H9 (cell line): Measurements from ENCODE around the gene ENPP1. TPM values are rescaled to one million over a fixed set of nuclear protein-coding genes. Genes with fewer than 3 reads are reported as not detected.

Experiments used
- DNase-seq: peaks from one replicate; pipeline ENCODE4 v3.0.0-alpha.2; 2017
- H2AFZ ChIP-seq: one replicate; pipeline ENCODE4 v1.6.1; 2013; ENCODE audit warnings: mild to moderate bottlenecking, low read length, control low read depth, moderate library complexity
- H2AK5ac ChIP-seq: 2 replicates; pipeline ENCODE4 v1.6.1; 2013; ENCODE audit warnings: low read length, control low read depth, mixed read lengths; ENCODE audit not compliant: insufficient read length
- H2BK120ac ChIP-seq: one replicate; pipeline ENCODE4 v1.6.1; 2013; ENCODE audit warnings: low read depth, mild to moderate bottlenecking, low read length, control low read depth, inconsistent platforms; ENCODE audit not compliant: poor library complexity, severe bottlenecking
- H2BK12ac ChIP-seq: 2 replicates; pipeline ENCODE4 v1.6.1; 2013; ENCODE audit warnings: low read length, control low read depth, mixed read lengths, low read depth; ENCODE audit not compliant: insufficient read length
- H2BK15ac ChIP-seq: 2 replicates; pipeline ENCODE4 v1.6.1; 2013; ENCODE audit warnings: low read depth, low read length, control low read depth
- H2BK20ac ChIP-seq: one replicate; pipeline ENCODE4 v1.6.1; 2013; ENCODE audit warnings: low read depth, mild to moderate bottlenecking, low read length, control low read depth, inconsistent platforms; ENCODE audit not compliant: poor library complexity, severe bottlenecking
- H2BK5ac ChIP-seq: 2 replicates; pipeline ENCODE4 v1.6.1; 2013; ENCODE audit warnings: low read length, control low read depth, mixed read lengths; ENCODE audit not compliant: insufficient read length
- H3K14ac ChIP-seq: 2 replicates; pipeline ENCODE4 v1.6.1; 2013; ENCODE audit warnings: low read length, control low read depth; ENCODE audit not compliant: insufficient read depth
- H3K18ac ChIP-seq: 2 replicates; pipeline ENCODE4 v1.6.1; 2013; ENCODE audit warnings: low read depth, mild to moderate bottlenecking, mixed read lengths, low read length, control low read depth; ENCODE audit not compliant: insufficient read length
- H3K23ac ChIP-seq: 2 replicates; pipeline ENCODE4 v1.6.1; 2013; ENCODE audit warnings: low read length, control low read depth, mixed read lengths, low read depth; ENCODE audit not compliant: insufficient read length
- H3K23me2 ChIP-seq: 2 replicates; pipeline ENCODE4 v1.6.1; 2013; ENCODE audit warnings: low read depth, mild to moderate bottlenecking, mixed read lengths, low read length, control low read depth; ENCODE audit not compliant: insufficient read length, poor library complexity, severe bottlenecking
- H3K27ac ChIP-seq: 2 replicates; pipeline ENCODE4 v1.5.1; 2013; ENCODE audit warnings: low read length, control low read depth, mixed read lengths, low read depth; ENCODE audit not compliant: insufficient read length
- H3K27me3 ChIP-seq: 2 replicates; pipeline ENCODE4 v1.6.1; 2013; ENCODE audit warnings: low read length, control low read depth, inconsistent platforms; ENCODE audit not compliant: insufficient read depth
- H3K4ac ChIP-seq: 2 replicates; pipeline ENCODE4 v1.6.1; 2013; ENCODE audit warnings: low read depth, mild to moderate bottlenecking, control low read depth, inconsistent platforms, low read length, moderate library complexity
- H3K4me1 ChIP-seq: 2 replicates; pipeline ENCODE4 v1.6.1; 2013; ENCODE audit warnings: low read length, control low read depth, inconsistent platforms; ENCODE audit not compliant: insufficient read depth
- H3K4me2 ChIP-seq: 2 replicates; pipeline ENCODE4 v1.6.1; 2013; ENCODE audit warnings: low read length, control low read depth, mixed read lengths; ENCODE audit not compliant: insufficient read length, insufficient read depth
- H3K56ac ChIP-seq: 2 replicates; pipeline ENCODE4 v1.6.1; 2013; ENCODE audit warnings: low read depth, mild to moderate bottlenecking, mixed read lengths, low read length, control low read depth; ENCODE audit not compliant: insufficient read length
- H3K79me1 ChIP-seq: 2 replicates; pipeline ENCODE4 v1.6.1; 2013; ENCODE audit warnings: low read depth, mild to moderate bottlenecking, moderate library complexity, low read length, control low read depth, inconsistent platforms; ENCODE audit not compliant: insufficient read depth, poor library complexity, severe bottlenecking
- H3K79me2 ChIP-seq: 2 replicates; pipeline ENCODE4 v1.6.1; 2013; ENCODE audit warnings: low read length, control low read depth, inconsistent platforms; ENCODE audit not compliant: insufficient read depth
- H3K9ac ChIP-seq: 2 replicates; pipeline ENCODE4 v1.6.1; 2013; ENCODE audit warnings: low read length, control low read depth, mixed read lengths; ENCODE audit not compliant: insufficient read length; ENCODE audit errors: extremely low read depth
- H3K9me3 ChIP-seq: one replicate; pipeline ENCODE4 v1.6.1; 2013; ENCODE audit warnings: low read depth, low read length, inconsistent platforms; ENCODE audit not compliant: control insufficient read depth
- H3T11ph ChIP-seq: one replicate; pipeline ENCODE4 v1.6.1; 2013; ENCODE audit warnings: mild to moderate bottlenecking, low read length, control low read depth, inconsistent platforms
- H4K20me1 ChIP-seq: one replicate; pipeline ENCODE4 v1.6.1; 2013; ENCODE audit not compliant: control insufficient read depth, insufficient read length, insufficient read depth
- H4K5ac ChIP-seq: 2 replicates; pipeline ENCODE4 v1.6.1; 2013; ENCODE audit warnings: low read depth, mild to moderate bottlenecking, mixed read lengths, low read length, control low read depth; ENCODE audit not compliant: insufficient read length
- H4K8ac ChIP-seq: replicated peaks from 2 replicates; pipeline ENCODE4 v1.6.1; 2013; ENCODE audit warnings: low read length, control low read depth, mixed read lengths, low read depth; ENCODE audit not compliant: insufficient read length
- H4K91ac ChIP-seq: 2 replicates; pipeline ENCODE4 v1.6.1; 2013; ENCODE audit warnings: low read depth, mild to moderate bottlenecking, moderate library complexity, mixed read lengths, low read length, control low read depth; ENCODE audit not compliant: insufficient read length
- H3K27ac Mint-ChIP-seq, 3 experiments: 2 replicates in 2 of 3; 3 replicates in 1 of 3; pipeline ENCODE4 v1.8.0; 2020 to 2021; ENCODE audit warnings: mixed read lengths in 3 of 3, mild to moderate bottlenecking in 1 of 3, moderate library complexity in 1 of 3
- H3K27me3 Mint-ChIP-seq: 2 replicates; pipeline ENCODE4 v1.8.0; 2021; ENCODE audit warnings: low read depth, mild to moderate bottlenecking, moderate library complexity, mixed read lengths
- H3K36me3 Mint-ChIP-seq, 3 experiments: 2 replicates in 2 of 3; 3 replicates in 1 of 3; pipeline ENCODE4 v1.8.0; 2020 to 2021; ENCODE audit warnings: low read depth in 3 of 3, mixed read lengths in 3 of 3; ENCODE audit not compliant: insufficient read depth in 1 of 3
- H3K4me1 Mint-ChIP-seq, 2 experiments: 2 replicates each; pipeline ENCODE4 v1.8.0; 2020; ENCODE audit warnings: mixed read lengths in 2 of 2
- H3K4me3 Mint-ChIP-seq, 2 experiments: 2 replicates in 1 of 2; 3 replicates in 1 of 2; pipeline ENCODE4 v1.8.0; 2020 to 2021; ENCODE audit warnings: mild to moderate bottlenecking in 2 of 2, mixed read lengths in 2 of 2, moderate library complexity in 1 of 2
- H3K9me3 Mint-ChIP-seq, 2 experiments: 2 replicates in 1 of 2; 3 replicates in 1 of 2; pipeline ENCODE4 v1.8.0; 2020; ENCODE audit warnings: mild to moderate bottlenecking in 2 of 2, mixed read lengths in 2 of 2, moderate library complexity in 1 of 2
- CTCF ChIP-seq: fragments of 200-600 bp; sonication (generic); conservative IDR thresholded peaks from 3 replicates; pipeline ENCODE4 v1.8.0; 2021; ENCODE audit warnings: antibody characterized with exemption, mild to moderate bottlenecking
- WGBS: extraction: QIAGEN DNeasy Blood & Tissue Kit; methylation state at CpG from one replicate; pipeline ENCODE4 v1.1.7; 2013; ENCODE audit warnings: missing lambda C conversion rate, low lambda C conversion rate, mixed read lengths; ENCODE audit not compliant: insufficient read length; ENCODE audit errors: extremely low coverage; 5-methylcytosine and 5-hydroxymethylcytosine counted together
- total RNA-seq: library from RNA; stranded (reverse); gene quantifications from 2 replicates; pipeline ENCODE4 v1.2.1, GENCODE V29; 2021

Gene ENPP1
- total RNA-seq, 1 experiment from 2014 or later: 22.5 TPM

- H3K79me2 ChIP-seq: no peaks in the 10 kb centered on the region
- no peak overlapping the region for H2BK20ac ChIP-seq
- Mint-ChIP-seq H3K4me1 (no peaks in the 10 kb centered on the region), H3K4me3 (no peak overlapping the region), H3K27me3 (peaks cover 13% of the 10 kb centered on the region), H3K36me3 (no peaks in the 10 kb centered on the region), H3K9me3 (no peaks in the 10 kb centered on the region), H3K27ac (no peak overlapping the region)
- no peaks in the 10 kb centered on the region for H3K9me3 ChIP-seq
- H3K79me1 ChIP-seq: no peaks in the 10 kb centered on the region
- H3K4me1 ChIP-seq: no peaks in the 10 kb centered on the region
- no peak overlapping the region for H3K23ac ChIP-seq
- H3K27ac ChIP-seq: no peak overlapping the region
- WGBS: no CpG with 5 or more reads among the region's 2 CpGs
- no peak overlapping the region for H3K18ac ChIP-seq
- H3K14ac ChIP-seq: no peak overlapping the region
- no peak overlapping the region for H2BK15ac ChIP-seq
- H3K56ac ChIP-seq: no peak overlapping the region
- no peaks in the 10 kb centered on the region for H4K20me1 ChIP-seq
- no peak for TF ChIP-seq CTCF
- H2BK120ac ChIP-seq: no peak overlapping the region
- no peak for DNase-seq
- no peak overlapping the region for H4K5ac ChIP-seq
- H2AK5ac ChIP-seq: no peak overlapping the region
- no peak overlapping the region for H3K4me2 ChIP-seq
- H3K4ac ChIP-seq: no peak overlapping the region
- H2AFZ ChIP-seq: no peak overlapping the region
- H3K9ac ChIP-seq: no peak overlapping the region
- H3T11ph ChIP-seq: no peak overlapping the region
- H2BK12ac ChIP-seq: no peak overlapping the region
- no peak overlapping the region for H4K91ac ChIP-seq
- H2BK5ac ChIP-seq: no peak overlapping the region
- H3K27me3 ChIP-seq: no peaks in the 10 kb centered on the region
- no peaks in the 10 kb centered on the region for H3K23me2 ChIP-seq
- no peak overlapping the region for H4K8ac ChIP-seq
Observed at GRCh38 chr6:131762984-131763383, 44.8 kb upstream of the ENPP1 start.
